ENCODE data around the gene WDR77.

Gene WDR77

DNA sequence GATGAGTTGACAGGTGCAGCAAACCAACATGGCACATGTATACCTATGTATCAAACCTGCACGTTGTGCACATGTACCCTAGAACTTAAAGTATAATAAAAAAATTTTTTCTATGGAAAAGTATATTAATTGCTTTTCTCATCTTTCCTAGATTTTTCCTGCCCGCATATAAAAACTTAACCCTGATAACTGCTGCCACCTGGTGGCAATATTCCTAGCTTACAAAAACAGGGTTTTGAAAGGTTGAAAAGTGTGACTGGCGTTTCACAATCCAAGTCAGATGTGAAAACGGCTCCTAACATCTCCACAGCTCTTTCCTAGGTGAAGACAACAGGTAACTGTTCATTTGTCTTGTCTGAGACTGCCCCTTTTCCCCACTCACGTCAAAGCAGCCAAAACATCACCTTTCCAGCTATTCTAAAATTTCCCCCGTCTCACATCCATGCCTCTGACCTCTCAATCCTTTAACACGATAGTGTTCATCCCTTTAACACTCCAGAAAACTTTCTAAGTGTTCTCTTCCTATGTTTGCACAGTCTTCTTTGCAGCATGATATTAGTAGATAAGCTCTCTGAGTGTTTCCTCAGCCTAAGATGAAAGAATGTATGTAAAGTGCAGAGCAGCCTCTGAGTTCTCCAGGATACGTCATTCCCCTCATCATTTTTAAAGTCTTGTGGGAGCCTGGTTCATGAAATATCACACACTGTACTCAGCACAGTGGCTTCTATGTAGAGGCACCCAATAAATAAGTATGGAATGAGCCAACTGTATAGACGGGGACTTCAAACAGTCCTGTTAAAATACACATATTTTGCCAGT lies 49.1 kb downstream of the WDR77 start:
- Mint-ChIP-seq H3K4me3 (no peak overlapping the region), H3K9me3 (peaks cover 5% of the 10 kb centered on the region), H3K36me3 (ENCODE audit: low read depth) (no peaks in the 10 kb centered on the region), H3K4me1 (ENCODE audit: low read depth) (peaks cover 4% of the 10 kb centered on the region), H3K27ac (no peak overlapping the region), H3K27me3 (ENCODE audit: low read depth) (peaks cover 72% of the 10 kb centered on the region)

GRCh38 chr1:111392460-111392945 lies 56.6 kb downstream of the WDR77 start:
- Mint-ChIP-seq H3K36me3 (ENCODE audit: low read depth) (no peaks in the 10 kb centered on the region), H3K4me1 (ENCODE audit: low read depth) (peaks cover 3% of the 10 kb centered on the region), H3K4me3 (no peak overlapping the region), H3K9me3 (no peaks in the 10 kb centered on the region), H3K27ac (no peak overlapping the region), H3K27me3 (ENCODE audit: low read depth) (peaks cover 55% of the 10 kb centered on the region)

DNA sequence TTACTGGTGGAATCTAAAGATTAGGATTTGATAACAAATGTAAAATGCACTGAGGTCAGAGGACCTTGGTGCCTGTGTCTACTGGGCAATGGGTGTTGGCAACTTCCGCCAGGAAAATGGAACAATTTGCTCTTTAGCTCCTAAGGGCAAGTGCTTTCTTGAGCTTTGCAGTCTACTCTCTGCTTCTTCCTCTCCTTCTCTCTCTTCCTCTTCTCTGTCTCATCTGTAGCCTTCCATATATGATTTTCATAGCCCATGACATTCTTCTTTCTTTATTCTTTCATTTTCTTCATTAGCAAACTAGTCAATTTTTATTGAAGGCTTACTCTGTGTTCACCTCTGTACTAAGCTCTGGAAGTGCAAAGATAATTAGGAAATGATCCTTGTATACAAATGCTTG lies 57.0 kb downstream of the WDR77 start:
- no peak overlapping the region for H3K27ac Mint-ChIP-seq
- H3K36me3 Mint-ChIP-seq (ENCODE audit: low read depth) = no peaks in the 10 kb centered on the region
- no peak overlapping the region for H3K4me3 Mint-ChIP-seq
- peaks cover 50% of the 10 kb centered on the region for H3K27me3 Mint-ChIP-seq (ENCODE audit: low read depth)
- no peaks in the 10 kb centered on the region for H3K9me3 Mint-ChIP-seq
- peaks cover 3% of the 10 kb centered on the region for H3K4me1 Mint-ChIP-seq (ENCODE audit: low read depth)
